HCT116 (cell line): ENCODE data around the gene CT45A9. TPM values are rescaled to one million over a fixed set of nuclear protein-coding genes. Genes with fewer than 3 reads are reported as not detected.

Experiments
- ATAC-seq: fragments of 200-7000 bp; cut with Tn5 transposase; 2 replicates; pipeline ENCODE4 v1.9.1; 2020; ENCODE audit warnings: mild to moderate bottlenecking, moderate library complexity
- BruUV-seq: library from RNA; stranded (reverse); fragments of 400-500 nt; replicated peaks from 2 replicates; lab custom pipeline; 2021; lab: Mats Ljungman, UMichigan
- CTCF ChIA-PET: fragments of 300-600 bp; sonication (Branson Sonifier 250); formaldehyde crosslinking; loops from one replicate; lab custom pipeline; 2021; ENCODE audit warnings: antibody characterized with exemption; lab: Charles Lee
- POLR2A ChIA-PET: fragments of 300-600, 350-600 bp; sonication (Branson Sonifier 250); formaldehyde crosslinking; loops from one replicate; lab custom pipeline; 2021; ENCODE audit warnings: antibody characterized with exemption; lab: Charles Lee
- RAD21 ChIA-PET, 2 experiments: fragments of 300-600 bp; sonication (Branson Sonifier 250); formaldehyde crosslinking; loops; one replicate each; lab custom pipeline; 2023; ENCODE audit warnings: low total read pairs in 2 of 2; ENCODE audit not compliant: uncharacterized antibody in 2 of 2, unreplicated experiment in 2 of 2, low non-redundant PET in 1 of 2; lab: Charles Lee
- DNase-seq: peaks from one replicate; pipeline ENCODE4 v3.0.0-alpha.2; 2010; ENCODE audit warnings: low read depth, low spot score
- H2AFZ ChIP-seq: fragments of 200-600 bp; shearing (Covaris generic), sonication (generic); 2 replicates; pipeline ENCODE4 v1.6.1; 2017; ENCODE audit warnings: low read depth, mixed run types, mixed read lengths, antibody characterized with exemption, low read length; ENCODE audit not compliant: poor library complexity, severe bottlenecking
- H3K27ac ChIP-seq: 2 replicates; pipeline ENCODE4 v1.5.1; 2012; ENCODE audit warnings: low read depth, low read length
- H3K27me3 ChIP-seq: fragments of 200-600 bp; sonication (generic); 2 replicates; pipeline ENCODE4 v1.6.1; 2016; ENCODE audit warnings: mixed run types, low read length, mixed read lengths; ENCODE audit not compliant: insufficient read depth
- H3K36me3 ChIP-seq, 2 experiments: fragments of 200-500 bp in 1 of 2; fragments of 200-600 bp in 1 of 2; sonication (Bioruptor generic) in 1 of 2; sonication (generic) in 1 of 2; 2 replicates each; pipeline versions ENCODE4 v1.5.1 to v1.6.1; 2014 to 2016; ENCODE audit warnings: low read length in 2 of 2, inconsistent platforms in 1 of 2, mixed read lengths in 1 of 2, mixed run types in 1 of 2; ENCODE audit not compliant: insufficient read depth in 2 of 2, control insufficient read depth in 1 of 2
- H3K4me1 ChIP-seq, 2 experiments: fragments of 200-600 bp in 1 of 2; sonication (generic) in 1 of 2; 2 replicates each; pipeline versions ENCODE4 v1.5.1 to v1.6.1; 2012 to 2017; ENCODE audit warnings: low read length in 2 of 2, inconsistent platforms in 1 of 2, mild to moderate bottlenecking in 1 of 2, mixed read lengths in 1 of 2, mixed run types in 1 of 2, moderate library complexity in 1 of 2; ENCODE audit not compliant: insufficient read depth in 2 of 2, control insufficient read depth in 1 of 2
- H3K4me2 ChIP-seq: fragments of 200-600 bp; sonication (generic); 2 replicates; pipeline ENCODE4 v1.6.1; 2017; ENCODE audit warnings: mixed run types, low read length, mixed read lengths
- H3K4me3 ChIP-seq, 2 experiments: fragments of 200-600 bp in 1 of 2; sonication (generic) in 1 of 2; replicated peaks in 1 of 2; 2 replicates each; pipeline ENCODE4 v1.5.1; 2011 to 2016; ENCODE audit warnings: low read length in 2 of 2, control low read depth in 1 of 2, low read depth in 1 of 2, mild to moderate bottlenecking in 1 of 2, mixed read lengths in 1 of 2, mixed run types in 1 of 2
- H3K79me2 ChIP-seq: fragments of 200-600 bp; sonication (generic); 2 replicates; pipeline ENCODE4 v1.6.1; 2017; ENCODE audit warnings: mild to moderate bottlenecking, mixed run types, low read length, moderate library complexity, mixed read lengths; ENCODE audit not compliant: insufficient read depth
- H3K9ac ChIP-seq: fragments of 200-600 bp; sonication (generic); 2 replicates; pipeline ENCODE4 v1.6.1; 2016; ENCODE audit warnings: low read length, mixed read lengths
- H3K9me2 ChIP-seq: fragments of 200-600 bp; sonication (generic), shearing (Covaris generic); 2 replicates; pipeline ENCODE4 v1.6.1; 2017; ENCODE audit warnings: mixed run types, mild to moderate bottlenecking, moderate library complexity; ENCODE audit not compliant: insufficient read depth
- H3K9me3 ChIP-seq, 2 experiments: fragments of 200-500 bp in 1 of 2; fragments of 200-600 bp in 1 of 2; sonication (Bioruptor generic) in 1 of 2; sonication (generic) in 1 of 2; 2 replicates each; pipeline ENCODE4 v1.6.1; 2014 to 2017; ENCODE audit warnings: low read length in 2 of 2, mixed read lengths in 2 of 2, inconsistent platforms in 1 of 2, low read depth in 1 of 2, mild to moderate bottlenecking in 1 of 2, mixed run types in 1 of 2, moderate library complexity in 1 of 2; ENCODE audit not compliant: control insufficient read depth in 1 of 2, insufficient read depth in 1 of 2
- H4K20me1 ChIP-seq: fragments of 200-600 bp; sonication (generic), shearing (Covaris generic); 2 replicates; pipeline ENCODE4 v1.6.1; 2017; ENCODE audit warnings: mixed run types, mild to moderate bottlenecking, moderate library complexity; ENCODE audit not compliant: insufficient read depth
- CEBPB ChIP-seq: IDR thresholded peaks from 2 replicates; pipeline ENCODE4 v1.6.1; 2012; ENCODE audit warnings: low read depth
- EZH2phosphoT487 ChIP-seq: fragments of 200-600 bp; IDR thresholded peaks from 2 replicates; pipeline ENCODE4 v1.6.1; 2018; ENCODE audit warnings: antibody characterized with exemption, borderline replicate concordance
- SIN3A ChIP-seq: IDR thresholded peaks from 2 replicates; pipeline ENCODE4 v1.6.1; 2012; ENCODE audit warnings: low read depth
- SP1 ChIP-seq: IDR thresholded peaks from 2 replicates; pipeline ENCODE4 v1.6.1; 2012; ENCODE audit warnings: low read depth
- SRF ChIP-seq: IDR thresholded peaks from 2 replicates; pipeline ENCODE4 v1.6.1; 2012; ENCODE audit warnings: low read depth
- TCF7L2 ChIP-seq: IDR thresholded peaks from 2 replicates; pipeline ENCODE4 v1.7.0; 2011; ENCODE audit warnings: borderline replicate concordance, inconsistent platforms; ENCODE audit not compliant: insufficient read depth, insufficient read length; ENCODE audit errors: extremely low read depth
- YY1 ChIP-seq: IDR thresholded peaks from 2 replicates; pipeline ENCODE4 v1.6.1; 2011; ENCODE audit warnings: low read length, low read depth, moderate library complexity, mild to moderate bottlenecking; ENCODE audit not compliant: insufficient replicate concordance; ENCODE audit errors: extremely low read depth
- ZBTB33 ChIP-seq: IDR thresholded peaks from 2 replicates; pipeline ENCODE4 v1.6.1; 2011; ENCODE audit warnings: mild to moderate bottlenecking, low read length, moderate library complexity; ENCODE audit not compliant: insufficient replicate concordance; ENCODE audit errors: extremely low read depth
- ZNF274 ChIP-seq: fragments of 200-500 bp; sonication (Bioruptor generic); IDR thresholded peaks from 2 replicates; pipeline ENCODE4 v1.6.1; 2014; ENCODE audit warnings: mild to moderate bottlenecking, low read depth, low read length, inconsistent platforms
- intact Hi-C: fragments of 100-400 bp; cut with micrococcal nuclease; formaldehyde crosslinking; loops from 2 replicates; pipeline ENCODE4 v1.10.0; 2022
- total RNA-seq: library from RNA; stranded (reverse); gene quantifications from one replicate; pipeline ENCODE4 v1.2.1, GENCODE V29; 2021; ENCODE audit not compliant: unreplicated experiment
- TF ChIP-seq, protein P1 (sequence below): IDR thresholded peaks from 2 replicates; pipeline ENCODE4 v1.6.1; 2012
- TF ChIP-seq, protein P2 (sequence below): IDR thresholded peaks from 2 replicates; pipeline ENCODE4 v1.6.1; 2012; ENCODE audit warnings: low read depth

CT45A9 gene
- total RNA-seq, 1 experiment from 2014 or later = not detected

DNA sequence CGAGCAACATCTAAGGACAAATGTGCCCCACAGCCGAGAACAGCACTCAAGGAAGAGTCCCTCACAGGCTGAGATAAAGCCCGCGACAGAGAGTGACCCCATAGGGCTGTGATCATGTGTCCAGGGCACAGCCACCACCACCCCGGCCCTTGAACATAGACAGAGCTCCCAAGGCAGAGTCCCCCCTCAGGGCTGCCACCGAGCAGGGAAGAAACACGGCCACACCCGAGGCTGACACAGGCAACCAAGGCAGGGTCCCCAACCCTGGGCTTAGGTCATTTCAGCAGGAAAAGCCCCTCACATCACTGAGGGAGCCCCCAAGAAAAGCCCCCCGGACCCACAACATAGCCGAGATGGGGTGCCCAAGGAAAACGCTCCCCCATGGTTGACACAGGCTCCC lies 21.2 kb upstream of the CT45A9 start:
- RAD21 ChIA-PET = no interaction called here
- POLR2A ChIA-PET = no interaction called here
- no peak overlapping the region for H3K4me2 ChIP-seq
- ATAC-seq = no peak
- H4K20me1 ChIP-seq = no peaks in the 10 kb centered on the region
- intact Hi-C loops = no loop called here
- H3K4me1 ChIP-seq = no peaks in the 10 kb centered on the region
- H3K9ac ChIP-seq = no peak overlapping the region
- no peak overlapping the region for H3K27ac ChIP-seq
- no peaks in the 10 kb centered on the region for H3K9me3 ChIP-seq
- no peak for TF ChIP-seq SRF
- TF ChIP-seq SP1 = no peak
- no peak for TF ChIP-seq CEBPB
- no peak for TF ChIP-seq YY1
- TF ChIP-seq ZBTB33 = no peak
- TF ChIP-seq, protein P1, sequence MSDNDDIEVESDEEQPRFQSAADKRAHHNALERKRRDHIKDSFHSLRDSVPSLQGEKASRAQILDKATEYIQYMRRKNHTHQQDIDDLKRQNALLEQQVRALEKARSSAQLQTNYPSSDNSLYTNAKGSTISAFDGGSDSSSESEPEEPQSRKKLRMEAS = no peak
- no peaks in the 10 kb centered on the region for H3K9me2 ChIP-seq
- no peaks in the 10 kb centered on the region for H3K27me3 ChIP-seq
- H2AFZ ChIP-seq = no peak overlapping the region
- no peak for DNase-seq
- CTCF ChIA-PET = interaction anchor here (0.8 kb wide), 1 partner anchor 153 kb away, joined by 3 read pairs; no protein-coding TSS in a partner anchor
- no TSS peak for BruUV-seq
- no peak overlapping the region for H3K4me3 ChIP-seq
- no peaks in the 10 kb centered on the region for H3K36me3 ChIP-seq
- H3K79me2 ChIP-seq = no peaks in the 10 kb centered on the region

- Histone ChIP-seq H3K79me2 (no peaks in the 10 kb centered on the region), H3K9ac (no peak overlapping the region), H3K4me2 (no peak overlapping the region), H2AFZ (no peak overlapping the region), H3K9me3 (no peaks in the 10 kb centered on the region), H3K36me3 (no peaks in the 10 kb centered on the region), H3K4me1 (no peaks in the 10 kb centered on the region), H3K27me3 (no peaks in the 10 kb centered on the region), H3K27ac (no peak overlapping the region), H4K20me1 (no peaks in the 10 kb centered on the region), H3K4me3 (no peak overlapping the region), H3K9me2 (no peaks in the 10 kb centered on the region)
- intact Hi-C loops = no loop called here
- no peak for ATAC-seq
- POLR2A ChIA-PET = no interaction called here
- CTCF ChIA-PET = no interaction called here
- RAD21 ChIA-PET = no interaction called here
- no TSS peak for BruUV-seq
- DNase-seq = no peak
- no peak for TF ChIP-seq YY1
- TF ChIP-seq ZNF274 = no peak
- no peak for TF ChIP-seq TCF7L2
- TF ChIP-seq, protein P2, sequence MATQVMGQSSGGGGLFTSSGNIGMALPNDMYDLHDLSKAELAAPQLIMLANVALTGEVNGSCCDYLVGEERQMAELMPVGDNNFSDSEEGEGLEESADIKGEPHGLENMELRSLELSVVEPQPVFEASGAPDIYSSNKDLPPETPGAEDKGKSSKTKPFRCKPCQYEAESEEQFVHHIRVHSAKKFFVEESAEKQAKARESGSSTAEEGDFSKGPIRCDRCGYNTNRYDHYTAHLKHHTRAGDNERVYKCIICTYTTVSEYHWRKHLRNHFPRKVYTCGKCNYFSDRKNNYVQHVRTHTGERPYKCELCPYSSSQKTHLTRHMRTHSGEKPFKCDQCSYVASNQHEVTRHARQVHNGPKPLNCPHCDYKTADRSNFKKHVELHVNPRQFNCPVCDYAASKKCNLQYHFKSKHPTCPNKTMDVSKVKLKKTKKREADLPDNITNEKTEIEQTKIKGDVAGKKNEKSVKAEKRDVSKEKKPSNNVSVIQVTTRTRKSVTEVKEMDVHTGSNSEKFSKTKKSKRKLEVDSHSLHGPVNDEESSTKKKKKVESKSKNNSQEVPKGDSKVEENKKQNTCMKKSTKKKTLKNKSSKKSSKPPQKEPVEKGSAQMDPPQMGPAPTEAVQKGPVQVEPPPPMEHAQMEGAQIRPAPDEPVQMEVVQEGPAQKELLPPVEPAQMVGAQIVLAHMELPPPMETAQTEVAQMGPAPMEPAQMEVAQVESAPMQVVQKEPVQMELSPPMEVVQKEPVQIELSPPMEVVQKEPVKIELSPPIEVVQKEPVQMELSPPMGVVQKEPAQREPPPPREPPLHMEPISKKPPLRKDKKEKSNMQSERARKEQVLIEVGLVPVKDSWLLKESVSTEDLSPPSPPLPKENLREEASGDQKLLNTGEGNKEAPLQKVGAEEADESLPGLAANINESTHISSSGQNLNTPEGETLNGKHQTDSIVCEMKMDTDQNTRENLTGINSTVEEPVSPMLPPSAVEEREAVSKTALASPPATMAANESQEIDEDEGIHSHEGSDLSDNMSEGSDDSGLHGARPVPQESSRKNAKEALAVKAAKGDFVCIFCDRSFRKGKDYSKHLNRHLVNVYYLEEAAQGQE = no peak
- no peak for TF ChIP-seq EZH2phosphoT487
- TF ChIP-seq, protein P1 = no peak
- TF ChIP-seq SIN3A = no peak
These were observed 18.5 kb upstream of the CT45A9 start for GRCh38 chrX:135890087-135890585.
